Endodermal cell (in vitro differentiated cells): Measurements from ENCODE around the gene LMX1A. TPM values are rescaled to one million over a fixed set of nuclear protein-coding genes. Genes with fewer than 3 reads are reported as not detected.

Source experiments
- DNase-seq: peaks from one replicate; pipeline ENCODE4 v3.0.0-alpha.2; 2017
- H3K27ac ChIP-seq: 2 replicates; pipeline ENCODE4 v1.5.1; 2013; ENCODE audit warnings: mild to moderate bottlenecking, low read depth, low read length, moderate library complexity
- H3K27me3 ChIP-seq: 2 replicates; pipeline ENCODE4 v1.6.1; 2013; ENCODE audit warnings: mild to moderate bottlenecking, low read length, moderate library complexity; ENCODE audit not compliant: insufficient read depth, control insufficient read depth, poor library complexity, severe bottlenecking
- H3K36me3 ChIP-seq: 2 replicates; pipeline ENCODE4 v1.7.0; 2013; ENCODE audit warnings: mild to moderate bottlenecking, low read length, moderate library complexity; ENCODE audit not compliant: control insufficient read depth, insufficient read depth
- H3K4me1 ChIP-seq: one replicate; pipeline ENCODE4 v1.7.0; 2013; ENCODE audit warnings: low read length; ENCODE audit not compliant: control insufficient read depth, insufficient read depth
- H3K4me3 ChIP-seq: 2 replicates; pipeline ENCODE4 v1.5.1; 2013; ENCODE audit warnings: mild to moderate bottlenecking, low read length, moderate library complexity
- H3K9ac ChIP-seq: 2 replicates; pipeline ENCODE4 v1.6.1; 2013; ENCODE audit warnings: mild to moderate bottlenecking, low read length, moderate library complexity; ENCODE audit not compliant: poor library complexity, severe bottlenecking; ENCODE audit errors: extremely low read depth
- H3K9me3 ChIP-seq: 2 replicates; pipeline ENCODE4 v1.6.1; 2013; ENCODE audit warnings: mild to moderate bottlenecking, low read length, moderate library complexity; ENCODE audit not compliant: control insufficient read depth
- H3K27ac Mint-ChIP-seq: 2 replicates; pipeline ENCODE4 v1.8.0; 2020; ENCODE audit warnings: mixed read lengths
- H3K27me3 Mint-ChIP-seq: 2 replicates; pipeline ENCODE4 v1.8.0; 2021; ENCODE audit warnings: mild to moderate bottlenecking, mixed read lengths; ENCODE audit not compliant: insufficient read depth
- H3K36me3 Mint-ChIP-seq: 2 replicates; pipeline ENCODE4 v1.8.0; 2020; ENCODE audit warnings: low read depth, mixed read lengths
- H3K4me1 Mint-ChIP-seq: 2 replicates; pipeline ENCODE4 v1.8.0; 2020; ENCODE audit warnings: mixed read lengths
- H3K4me3 Mint-ChIP-seq: 2 replicates; pipeline ENCODE4 v1.8.0; 2020; ENCODE audit warnings: mild to moderate bottlenecking, moderate library complexity, mixed read lengths
- H3K9me3 Mint-ChIP-seq: 2 replicates; pipeline ENCODE4 v1.8.0; 2020; ENCODE audit warnings: mild to moderate bottlenecking, mixed read lengths
- CTCF ChIP-seq: fragments of 200-600 bp; sonication (generic); conservative IDR thresholded peaks from 2 replicates; pipeline ENCODE4 v1.5.0; 2021; ENCODE audit warnings: antibody characterized with exemption, mild to moderate bottlenecking
- WGBS, 2 experiments: methylation state at CpG; one replicate each; pipeline versions ENCODE4 v1.1.5 to v1.1.7; 2013; ENCODE audit warnings: missing lambda C conversion rate in 2 of 2, mixed read lengths in 1 of 2; ENCODE audit not compliant: insufficient coverage in 1 of 2, insufficient read length in 1 of 2; 5-methylcytosine and 5-hydroxymethylcytosine counted together
- total RNA-seq, 2 donors: library from RNA; stranded (reverse); fragmentation: NEBNext Ultra II Directional in 1 of 2; extraction: Animal tissue kit (Norgen Biotek cat#: 25700) in 1 of 2; gene quantifications; 2 replicates in 1 of 2; 3 replicates in 1 of 2; pipeline ENCODE4 v1.2.1, GENCODE V29; 2021

The LMX1A gene
- total RNA-seq, 2 donors from 2014 or later = 0.13 to 1.6 TPM

DNA sequence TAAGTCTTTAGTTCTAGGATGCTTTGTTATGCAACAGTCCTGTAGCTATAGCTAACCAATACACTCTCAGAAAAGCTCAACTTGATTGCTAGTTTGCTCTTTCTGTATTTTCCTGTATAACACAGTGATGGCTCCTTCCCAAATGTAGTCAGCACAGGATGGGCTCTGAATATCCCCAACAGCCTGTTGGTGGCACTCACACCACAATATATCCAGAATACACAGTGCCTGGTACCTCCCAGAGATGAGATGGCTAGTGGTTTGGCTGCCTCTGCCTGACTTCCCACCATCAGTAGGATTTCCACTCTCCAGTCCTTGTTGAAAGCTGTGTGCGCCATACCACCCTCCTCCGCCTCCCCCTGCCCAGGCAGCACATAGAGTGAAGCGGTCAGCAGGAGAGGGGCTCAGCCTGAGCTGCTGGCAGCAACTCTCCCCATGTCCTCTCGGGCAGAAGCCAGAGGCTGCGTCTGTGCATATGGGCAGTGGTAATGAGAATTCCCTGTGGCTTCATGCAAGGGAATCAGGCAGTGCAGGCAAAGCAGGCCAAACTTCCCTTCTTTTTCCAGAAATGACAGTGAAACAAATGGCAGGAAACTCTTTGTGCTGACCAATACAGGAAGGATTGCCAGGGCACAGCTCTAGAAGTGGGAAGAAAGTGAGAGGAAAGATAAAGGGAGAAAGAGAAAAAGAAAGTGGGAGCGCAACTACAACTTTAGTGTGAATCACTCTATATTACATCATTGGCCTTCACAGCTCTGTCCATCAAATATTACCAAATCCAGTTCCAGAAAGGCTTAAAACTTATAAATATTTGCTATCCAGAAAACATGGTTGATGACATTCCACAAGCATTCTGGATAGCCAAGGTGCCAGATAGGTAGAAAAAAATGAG, 49.7 kb downstream of the LMX1A start:
- H3K4me1 Mint-ChIP-seq = no peaks in the 10 kb centered on the region
- no peak overlapping the region for H3K27ac Mint-ChIP-seq
- WGBS, 2 experiments = 52 to 84% methylated on average over 4 to 6 of the region's 6 CpGs
- Histone ChIP-seq H3K4me1 (no peaks in the 10 kb centered on the region), H3K9me3 (no peaks in the 10 kb centered on the region), H3K27ac (no peak overlapping the region), H3K4me3 (no peak overlapping the region), H3K36me3 (no peaks in the 10 kb centered on the region), H3K9ac (no peak overlapping the region), H3K27me3 (peaks cover 14% of the 10 kb centered on the region)
- no peaks in the 10 kb centered on the region for H3K9me3 Mint-ChIP-seq
- peaks cover 39% of the 10 kb centered on the region for H3K27me3 Mint-ChIP-seq
- H3K4me3 Mint-ChIP-seq = no peak overlapping the region
- TF ChIP-seq CTCF = peak; percentile 59
- H3K36me3 Mint-ChIP-seq = no peaks in the 10 kb centered on the region
- no peak for DNase-seq

GRCh38 chr1:165303386-165303785, 53.1 kb downstream of the LMX1A start:
- no peak overlapping the region for H3K4me3 Mint-ChIP-seq
- H3K4me1 Mint-ChIP-seq = peaks cover 6% of the 10 kb centered on the region
- Histone ChIP-seq H3K4me1 (no peaks in the 10 kb centered on the region), H3K27me3 (peaks cover 10% of the 10 kb centered on the region), H3K9me3 (no peaks in the 10 kb centered on the region), H3K27ac (no peak overlapping the region), H3K4me3 (no peak overlapping the region), H3K36me3 (no peaks in the 10 kb centered on the region), H3K9ac (no peak overlapping the region)
- no peak overlapping the region for H3K27ac Mint-ChIP-seq
- no peak for TF ChIP-seq CTCF
- H3K27me3 Mint-ChIP-seq = peaks cover 34% of the 10 kb centered on the region
- DNase-seq = no peak
- H3K36me3 Mint-ChIP-seq = no peaks in the 10 kb centered on the region
- H3K9me3 Mint-ChIP-seq = no peaks in the 10 kb centered on the region
- WGBS, 2 experiments = 86 to 91% methylated on average over 2 to 8 of the region's 8 CpGs

DNA sequence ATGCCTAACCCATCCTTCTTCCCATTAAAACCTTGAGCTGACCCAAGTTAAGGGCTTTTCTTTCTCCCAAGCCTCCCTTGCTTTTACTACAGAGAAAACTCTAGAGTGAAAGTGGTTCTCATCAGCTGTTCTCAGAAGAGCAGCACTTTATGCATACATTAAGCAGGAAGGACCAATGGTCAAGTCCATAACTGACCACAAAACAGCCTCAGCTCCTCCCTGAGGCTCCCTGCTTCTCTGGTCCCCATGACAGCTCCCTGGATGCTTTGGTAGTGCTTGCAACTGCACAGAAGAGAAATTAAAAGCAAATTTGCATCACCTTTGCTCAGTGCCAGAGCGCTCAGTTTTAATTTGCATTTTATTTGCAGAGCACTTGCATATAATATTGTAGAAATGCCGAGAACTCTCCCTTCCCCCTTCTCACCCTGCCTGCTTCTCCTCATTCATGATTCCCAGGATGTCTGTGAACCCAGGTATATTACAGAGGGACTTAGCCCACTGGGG, 56.1 kb downstream of the LMX1A start:
- H3K27me3 Mint-ChIP-seq = peaks cover 34% of the 10 kb centered on the region
- H3K27me3 ChIP-seq = peaks cover 15% of the 10 kb centered on the region
- peaks cover 11% of the 10 kb centered on the region for H3K4me1 Mint-ChIP-seq
- H3K9me3 ChIP-seq = no peaks in the 10 kb centered on the region
- H3K36me3 Mint-ChIP-seq = no peaks in the 10 kb centered on the region
- H3K4me1 ChIP-seq = peaks cover under 1% of the 10 kb centered on the region
- no peak overlapping the region for H3K4me3 ChIP-seq
- WGBS, 2 experiments = 89% methylated on average over 2 of the region's 2 CpGs
- H3K27ac ChIP-seq = no peak overlapping the region
- no peak overlapping the region for H3K4me3 Mint-ChIP-seq
- no peak overlapping the region for H3K27ac Mint-ChIP-seq
- TF ChIP-seq CTCF = no peak
- DNase-seq = no peak
- no peaks in the 10 kb centered on the region for H3K36me3 ChIP-seq
- H3K9ac ChIP-seq = no peak overlapping the region
- no peaks in the 10 kb centered on the region for H3K9me3 Mint-ChIP-seq
